ENCODE measurements around the gene ZNF784.

- no peak for TF ChIP-seq POLR2A (IDR thresholded peaks at IDR 0.05)
- peak in 1 of 5 experiments; percentile 4 for TF ChIP-seq CTCF (IDR thresholded peaks at IDR 0.05)
- no peak for TF ChIP-seq EP300 (IDR thresholded peaks at IDR 0.05)
These were observed 17.9 kb downstream of the ZNF784 start for GRCh38 chr19:55606471-55606787.

All from tibial nerve (tissue), 4 donors.